Colonic mucosa (tissue), 4 donors: ENCODE data around the gene MED12L. TPM values are rescaled to one million over a fixed set of nuclear protein-coding genes. Genes with fewer than 3 reads are reported as not detected.

Experiments
- DNase-seq: peaks from one replicate; pipeline ENCODE4 v3.0.0-alpha.2; 2020
- H3K27ac ChIP-seq: fragments of 200-600 bp; one replicate; pipeline ENCODE4 v1.8.0; 2021
- H3K27me3 ChIP-seq: fragments of 200-600 bp; one replicate; pipeline ENCODE4 v1.8.0; 2021
- H3K36me3 ChIP-seq: fragments of 200-600 bp; one replicate; pipeline ENCODE4 v1.8.0; 2021
- H3K4me1 ChIP-seq: fragments of 200-600 bp; one replicate; pipeline ENCODE4 v1.8.0; 2021; ENCODE audit warnings: mild to moderate bottlenecking
- H3K4me3 ChIP-seq: fragments of 200-600 bp; one replicate; pipeline ENCODE4 v1.8.0; 2021
- H3K9ac ChIP-seq, 2 donors: one replicate each; pipeline ENCODE4 v1.7.0; 2013; ENCODE audit warnings: control low read depth in 2 of 2, low read depth in 2 of 2, low read length in 2 of 2
- H3K9me3 ChIP-seq: fragments of 200-600 bp; one replicate; pipeline ENCODE4 v1.8.0; 2021
- CTCF ChIP-seq: fragments of 200-600 bp; IDR thresholded peaks from one replicate; pipeline ENCODE4 v1.8.0; 2022; ENCODE audit warnings: antibody characterized with exemption, mild to moderate bottlenecking
- intact Hi-C: fragments of 100-400 bp; cut with DNase I; formaldehyde crosslinking; loops from one replicate; pipeline ENCODE4 v1.14.1; 2022
- total RNA-seq, 2 donors: library from RNA; stranded (reverse); fragmentation: NEBNext Ultra II Directional in 1 of 2; extraction: Animal tissue kit (Norgen Biotek cat#: 25700) in 1 of 2; gene quantifications; one replicate each; pipeline ENCODE4 v1.2.1, GENCODE V29; 2021
- donor health status: healthy.
- donor health status: DM: no; HTN: no; CAD: no.
- donor health status: DM: no; HTN: no; CAD: no.

The MED12L gene
- total RNA-seq, 2 donors from 2014 or later = 0.32 to 1.3 TPM

GRCh38 chr3:151278230-151278629 is 192.8 kb downstream of the MED12L start, which contains the start of gene P2RY14:
TSS of gene P2RY14 (minus strand) at chr3:151278542. CDS start at chr3:151214316, 64,226 bp downstream.
- H3K27me3 ChIP-seq = no peaks in the 10 kb centered on the region
- peak within 1 kb of the TSS; percentile 29 for H3K27ac ChIP-seq
- peaks cover 2% of the 10 kb centered on the region for H3K4me1 ChIP-seq
- no peaks in the 10 kb centered on the region for H3K9me3 ChIP-seq
- no peaks in the 10 kb centered on the region for H3K36me3 ChIP-seq
- no peak for DNase-seq
- intact Hi-C loops = no loop called here
- no peak within 1 kb of the TSS for H3K4me3 ChIP-seq
- no peak for TF ChIP-seq CTCF
- peak within 1 kb of the TSS in 1 of 2 donors; percentile 14 for H3K9ac ChIP-seq

GRCh38 chr3:151281671-151282324 is 196.3 kb downstream of the MED12L start:
- intact Hi-C loops = loop anchor here (2.0 to 5.0 kb wide), 2 partner anchors 54 to 113 kb away; no protein-coding TSS in a partner anchor

GRCh38 chr3:151282921-151283320 is 197.5 kb downstream of the MED12L start:
- Histone ChIP-seq H3K9ac (no peak overlapping the region), H3K4me1 (peaks cover 2% of the 10 kb centered on the region), H3K9me3 (no peaks in the 10 kb centered on the region), H3K27me3 (no peaks in the 10 kb centered on the region), H3K27ac (no peak overlapping the region), H3K4me3 (no peak overlapping the region), H3K36me3 (no peaks in the 10 kb centered on the region)
- intact Hi-C loops = loop anchor here (2.0 to 5.0 kb wide), 2 partner anchors 56 to 114 kb away; no protein-coding TSS in a partner anchor
- TF ChIP-seq CTCF = peak; percentile 68
- no peak for DNase-seq

More at GRCh38 chr3:151281671-151282324, 196.3 kb downstream of the MED12L start:
- no peak for TF ChIP-seq CTCF
- no peak overlapping the region for H3K9ac ChIP-seq
- H3K4me3 ChIP-seq = no peak overlapping the region
- no peaks in the 10 kb centered on the region for H3K9me3 ChIP-seq
- H3K36me3 ChIP-seq = no peaks in the 10 kb centered on the region
- no peak for DNase-seq
- no peaks in the 10 kb centered on the region for H3K27me3 ChIP-seq
- no peak overlapping the region for H3K27ac ChIP-seq
- H3K4me1 ChIP-seq = peaks cover 2% of the 10 kb centered on the region

GRCh38 chr3:151283387-151283786 is 197.9 kb downstream of the MED12L start:
- H3K9me3 ChIP-seq = no peaks in the 10 kb centered on the region
- no peaks in the 10 kb centered on the region for H3K36me3 ChIP-seq
- no peak for TF ChIP-seq CTCF
- H3K27me3 ChIP-seq = no peaks in the 10 kb centered on the region
- DNase-seq = no peak
- no peak overlapping the region for H3K9ac ChIP-seq
- intact Hi-C loops = loop anchor here (2.0 to 5.0 kb wide), 2 partner anchors 56 to 115 kb away; no protein-coding TSS in a partner anchor
- H3K27ac ChIP-seq = peak overlapping the region; percentile 20
- H3K4me1 ChIP-seq = peaks cover 1% of the 10 kb centered on the region
- H3K4me3 ChIP-seq = no peak overlapping the region

GRCh38 chr3:151283907-151284461 is 198.5 kb downstream of the MED12L start:
- Histone ChIP-seq H3K27ac (peak overlapping the region; percentile 20), H3K27me3 (no peaks in the 10 kb centered on the region), H3K36me3 (no peaks in the 10 kb centered on the region), H3K4me3 (no peak overlapping the region), H3K9ac (no peak overlapping the region), H3K9me3 (no peaks in the 10 kb centered on the region), H3K4me1 (no peaks in the 10 kb centered on the region)
- intact Hi-C loops = loop anchor here (2.0 to 5.0 kb wide), 2 partner anchors 57 to 115 kb away; no protein-coding TSS in a partner anchor
- DNase-seq = peak; percentile 28
- no peak for TF ChIP-seq CTCF
